ENCODE measurements around the gene RTP4. TPM values are rescaled to one million over a fixed set of nuclear protein-coding genes. Genes with fewer than 3 reads are reported as not detected.

RTP4 gene
- total and polyA plus RNA-seq, 9 of the 15 experiments (the other 6 are each of a cell fraction or from before 2014, with no cell fraction given) = 0.06 to 0.17 TPM; not detected in 7

DNA sequence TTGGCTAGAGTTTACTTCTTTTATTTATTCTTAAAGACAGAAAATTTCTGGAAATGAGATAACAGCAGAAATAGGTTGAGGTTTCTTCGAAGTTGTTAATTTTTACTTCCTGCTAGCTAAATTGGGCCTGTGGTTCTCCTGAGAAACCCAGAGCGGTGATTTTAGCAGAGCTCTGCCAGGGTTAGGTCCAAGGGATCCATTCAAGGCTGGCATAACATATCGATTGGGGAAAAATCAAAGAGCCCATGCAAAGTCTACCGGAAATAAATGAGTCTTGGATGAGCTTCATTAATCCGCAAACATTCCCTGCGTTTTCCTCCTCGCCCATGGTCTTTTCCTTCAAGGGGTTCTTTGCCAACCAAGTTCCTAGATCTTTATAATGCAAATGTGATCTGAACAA is 45.9 kb upstream of the RTP4 start:
- no TSS peak for BruUV-seq (replicated peaks)
- TF ChIP-seq ZNF175 (CRISPR knock-in tag; IDR thresholded peaks at IDR 0.05; ENCODE audit: low read depth) (no peak), XRCC3 (IDR thresholded peaks at IDR 0.05) (no peak), MXI1 (IDR thresholded peaks at IDR 0.05; ENCODE audit: low read depth, low read length) (no peak), NFXL1 (CRISPR knock-in tag; IDR thresholded peaks at IDR 0.05) (no peak), POLR2G (IDR thresholded peaks at IDR 0.05; ENCODE audit: low read depth, low read length) (no peak), DDX20 (tag; IDR thresholded peaks at IDR 0.05; ENCODE audit: low read depth) (no peak), HDAC1 (IDR thresholded peaks at IDR 0.05) (no peak), NFYB (IDR thresholded peaks at IDR 0.05; ENCODE audit: extremely low read depth, insufficient read length) (no peak), KDM2B (CRISPR knock-in tag; IDR thresholded peaks at IDR 0.05) (no peak), SRF (CRISPR knock-in tag; IDR thresholded peaks at IDR 0.05) (no peak), CBFA2T2 (conservative IDR thresholded peaks at IDR 0.05) (no peak), PPARD (CRISPR knock-in tag; IDR thresholded peaks at IDR 0.05) (no peak), KDM5B (IDR thresholded peaks at IDR 0.05; ENCODE audit: insufficient replicate concordance, low read depth, low read length) (no peak)
- TF ChIP-seq, protein P1, sequence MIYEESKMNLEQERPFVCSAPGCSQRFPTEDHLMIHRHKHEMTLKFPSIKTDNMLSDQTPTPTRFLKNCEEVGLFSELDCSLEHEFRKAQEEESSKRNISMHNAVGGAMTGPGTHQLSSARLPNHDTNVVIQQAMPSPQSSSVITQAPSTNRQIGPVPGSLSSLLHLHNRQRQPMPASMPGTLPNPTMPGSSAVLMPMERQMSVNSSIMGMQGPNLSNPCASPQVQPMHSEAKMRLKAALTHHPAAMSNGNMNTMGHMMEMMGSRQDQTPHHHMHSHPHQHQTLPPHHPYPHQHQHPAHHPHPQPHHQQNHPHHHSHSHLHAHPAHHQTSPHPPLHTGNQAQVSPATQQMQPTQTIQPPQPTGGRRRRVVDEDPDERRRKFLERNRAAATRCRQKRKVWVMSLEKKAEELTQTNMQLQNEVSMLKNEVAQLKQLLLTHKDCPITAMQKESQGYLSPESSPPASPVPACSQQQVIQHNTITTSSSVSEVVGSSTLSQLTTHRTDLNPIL (CRISPR knock-in tag; IDR thresholded peaks at IDR 0.05) = no peak
- TF ChIP-seq, protein P2, sequence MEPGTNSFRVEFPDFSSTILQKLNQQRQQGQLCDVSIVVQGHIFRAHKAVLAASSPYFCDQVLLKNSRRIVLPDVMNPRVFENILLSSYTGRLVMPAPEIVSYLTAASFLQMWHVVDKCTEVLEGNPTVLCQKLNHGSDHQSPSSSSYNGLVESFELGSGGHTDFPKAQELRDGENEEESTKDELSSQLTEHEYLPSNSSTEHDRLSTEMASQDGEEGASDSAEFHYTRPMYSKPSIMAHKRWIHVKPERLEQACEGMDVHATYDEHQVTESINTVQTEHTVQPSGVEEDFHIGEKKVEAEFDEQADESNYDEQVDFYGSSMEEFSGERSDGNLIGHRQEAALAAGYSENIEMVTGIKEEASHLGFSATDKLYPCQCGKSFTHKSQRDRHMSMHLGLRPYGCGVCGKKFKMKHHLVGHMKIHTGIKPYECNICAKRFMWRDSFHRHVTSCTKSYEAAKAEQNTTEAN (CRISPR knock-in tag; IDR thresholded peaks at IDR 0.05) = no peak
- TF ChIP-seq, protein P3, sequence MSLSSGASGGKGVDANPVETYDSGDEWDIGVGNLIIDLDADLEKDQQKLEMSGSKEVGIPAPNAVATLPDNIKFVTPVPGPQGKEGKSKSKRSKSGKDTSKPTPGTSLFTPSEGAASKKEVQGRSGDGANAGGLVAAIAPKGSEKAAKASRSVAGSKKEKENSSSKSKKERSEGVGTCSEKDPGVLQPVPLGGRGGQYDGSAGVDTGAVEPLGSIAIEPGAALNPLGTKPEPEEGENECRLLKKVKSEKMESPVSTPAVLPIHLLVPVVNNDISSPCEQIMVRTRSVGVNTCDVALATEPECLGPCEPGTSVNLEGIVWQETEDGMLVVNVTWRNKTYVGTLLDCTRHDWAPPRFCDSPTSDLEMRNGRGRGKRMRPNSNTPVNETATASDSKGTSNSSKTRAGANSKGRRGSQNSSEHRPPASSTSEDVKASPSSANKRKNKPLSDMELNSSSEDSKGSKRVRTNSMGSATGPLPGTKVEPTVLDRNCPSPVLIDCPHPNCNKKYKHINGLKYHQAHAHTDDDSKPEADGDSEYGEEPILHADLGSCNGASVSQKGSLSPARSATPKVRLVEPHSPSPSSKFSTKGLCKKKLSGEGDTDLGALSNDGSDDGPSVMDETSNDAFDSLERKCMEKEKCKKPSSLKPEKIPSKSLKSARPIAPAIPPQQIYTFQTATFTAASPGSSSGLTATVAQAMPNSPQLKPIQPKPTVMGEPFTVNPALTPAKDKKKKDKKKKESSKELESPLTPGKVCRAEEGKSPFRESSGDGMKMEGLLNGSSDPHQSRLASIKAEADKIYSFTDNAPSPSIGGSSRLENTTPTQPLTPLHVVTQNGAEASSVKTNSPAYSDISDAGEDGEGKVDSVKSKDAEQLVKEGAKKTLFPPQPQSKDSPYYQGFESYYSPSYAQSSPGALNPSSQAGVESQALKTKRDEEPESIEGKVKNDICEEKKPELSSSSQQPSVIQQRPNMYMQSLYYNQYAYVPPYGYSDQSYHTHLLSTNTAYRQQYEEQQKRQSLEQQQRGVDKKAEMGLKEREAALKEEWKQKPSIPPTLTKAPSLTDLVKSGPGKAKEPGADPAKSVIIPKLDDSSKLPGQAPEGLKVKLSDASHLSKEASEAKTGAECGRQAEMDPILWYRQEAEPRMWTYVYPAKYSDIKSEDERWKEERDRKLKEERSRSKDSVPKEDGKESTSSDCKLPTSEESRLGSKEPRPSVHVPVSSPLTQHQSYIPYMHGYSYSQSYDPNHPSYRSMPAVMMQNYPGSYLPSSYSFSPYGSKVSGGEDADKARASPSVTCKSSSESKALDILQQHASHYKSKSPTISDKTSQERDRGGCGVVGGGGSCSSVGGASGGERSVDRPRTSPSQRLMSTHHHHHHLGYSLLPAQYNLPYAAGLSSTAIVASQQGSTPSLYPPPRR (CRISPR knock-in tag; IDR thresholded peaks at IDR 0.05; ENCODE audit: borderline replicate concordance) = no peak
- CTCF ChIA-PET (ENCODE audit: low intra/inter-chr PET ratio) = interaction anchor here (6.0 kb wide), 1 partner anchor 357 kb away, joined by 147 read pairs; no protein-coding TSS in a partner anchor
- Histone ChIP-seq H3K27me3 (ENCODE audit: control insufficient read depth in 2 of 2, insufficient read depth in 2 of 2, low read length in 2 of 2) (no peaks in the 10 kb centered on the region; a peak in 1 of 5 replicates), H3K4me2 (ENCODE audit: insufficient read depth, low read length) (no peak overlapping the region), H3K27ac (ENCODE audit: extremely low read depth, low read depth, low read length) (no peak overlapping the region), H3K9me3 (replicated peaks; ENCODE audit: control insufficient read depth, insufficient read depth, low read depth, low read length) (no peaks in the 10 kb centered on the region), H3K9ac (ENCODE audit: insufficient read depth in 1 of 2, low read depth in 2 of 2, low read length in 2 of 2) (no peak overlapping the region), H3K9me1 (ENCODE audit: control insufficient read depth, insufficient read depth, low read length) (no peaks in the 10 kb centered on the region), H3K36me3 (ENCODE audit: control insufficient read depth, insufficient read depth, low read length) (no peaks in the 10 kb centered on the region), H3K4me3 (no peak overlapping the region), H3K79me2 (ENCODE audit: control insufficient read depth, insufficient read depth, low read length) (no peaks in the 10 kb centered on the region), H4K20me1 (replicated peaks; ENCODE audit: control insufficient read depth, insufficient read depth, low read length) (no peaks in the 10 kb centered on the region), H2AFZ (ENCODE audit: low read depth, low read length) (no peak overlapping the region), H3K4me1 (replicated peaks in 1 of 2; ENCODE audit: control insufficient read depth in 2 of 2, insufficient read depth in 2 of 2, low read length in 2 of 2) (no peaks in the 10 kb centered on the region; a peak in 1 of 5 replicates)
- DNase-seq (ENCODE audit: extremely low read depth in 1 of 4, low spot score in 3 of 4) (no peak), FAIRE-seq (no peak), ATAC-seq (no peak)
- intact Hi-C loops (cut with micrococcal nuclease) = no loop called here
- in situ Hi-C loops (cut with MboI) = no loop called here
- 1% methylated on average over 7 of the region's 7 CpGs for WGBS (ENCODE audit: insufficient coverage, low coverage, missing lambda C conversion rate)
- POLR2A ChIA-PET = interaction anchor here (1.3 kb wide), 1 partner anchor 14 kb away, joined by 3 read pairs; no protein-coding TSS in a partner anchor
